GM13977 (cell line): ENCODE results near the gene GRIP2.

ENCODE experiments used
- DNase-seq: peaks from one replicate; pipeline ENCODE4 v3.0.0; 2012; ENCODE audit warnings: low spot score
- in situ Hi-C: fragments of 300-500 bp; cut with MboI; formaldehyde crosslinking; loops from one replicate; pipeline ENCODE4 v1.12.0; 2022; ENCODE audit warnings: low sequenced_read_pairs, low pct_unique_long_range_greater_than_20kb, mixed read lengths, inconsistent platforms; ENCODE audit not compliant: unreplicated experiment
- TF ChIP-seq, protein P1 (sequence below): IDR thresholded peaks from 2 replicates; pipeline ENCODE4 v1.5.1; 2012; ENCODE audit warnings: mild to moderate bottlenecking, control low read depth; ENCODE audit not compliant: insufficient read depth; ENCODE audit errors: extremely low read depth, missing control alignments

The GRIP2 gene

DNA sequence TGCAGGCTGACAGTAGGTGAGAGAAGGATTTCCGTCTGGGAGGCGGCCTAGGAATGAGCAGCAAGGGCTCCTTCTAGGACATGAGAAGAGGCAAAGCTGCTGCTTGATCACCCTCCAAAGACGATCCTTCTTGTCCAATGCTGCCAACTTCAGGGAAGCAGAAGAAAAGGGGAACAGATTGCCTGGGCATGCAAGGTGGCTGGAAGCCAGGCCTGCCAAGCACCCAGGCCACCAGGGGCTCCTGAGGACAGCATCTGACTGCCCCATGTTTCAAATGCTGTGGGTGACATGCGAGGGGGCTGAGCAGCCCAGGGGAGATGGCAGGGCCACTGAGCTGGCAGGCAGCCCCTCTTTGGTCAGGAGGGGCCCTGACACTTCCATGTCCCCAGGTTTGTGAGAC is 3.3 kb upstream of the GRIP2 start:
- TF ChIP-seq, protein P1, sequence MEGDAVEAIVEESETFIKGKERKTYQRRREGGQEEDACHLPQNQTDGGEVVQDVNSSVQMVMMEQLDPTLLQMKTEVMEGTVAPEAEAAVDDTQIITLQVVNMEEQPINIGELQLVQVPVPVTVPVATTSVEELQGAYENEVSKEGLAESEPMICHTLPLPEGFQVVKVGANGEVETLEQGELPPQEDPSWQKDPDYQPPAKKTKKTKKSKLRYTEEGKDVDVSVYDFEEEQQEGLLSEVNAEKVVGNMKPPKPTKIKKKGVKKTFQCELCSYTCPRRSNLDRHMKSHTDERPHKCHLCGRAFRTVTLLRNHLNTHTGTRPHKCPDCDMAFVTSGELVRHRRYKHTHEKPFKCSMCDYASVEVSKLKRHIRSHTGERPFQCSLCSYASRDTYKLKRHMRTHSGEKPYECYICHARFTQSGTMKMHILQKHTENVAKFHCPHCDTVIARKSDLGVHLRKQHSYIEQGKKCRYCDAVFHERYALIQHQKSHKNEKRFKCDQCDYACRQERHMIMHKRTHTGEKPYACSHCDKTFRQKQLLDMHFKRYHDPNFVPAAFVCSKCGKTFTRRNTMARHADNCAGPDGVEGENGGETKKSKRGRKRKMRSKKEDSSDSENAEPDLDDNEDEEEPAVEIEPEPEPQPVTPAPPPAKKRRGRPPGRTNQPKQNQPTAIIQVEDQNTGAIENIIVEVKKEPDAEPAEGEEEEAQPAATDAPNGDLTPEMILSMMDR, result no peak
- no peak for DNase-seq
- in situ Hi-C loops, result no loop called here

DNA sequence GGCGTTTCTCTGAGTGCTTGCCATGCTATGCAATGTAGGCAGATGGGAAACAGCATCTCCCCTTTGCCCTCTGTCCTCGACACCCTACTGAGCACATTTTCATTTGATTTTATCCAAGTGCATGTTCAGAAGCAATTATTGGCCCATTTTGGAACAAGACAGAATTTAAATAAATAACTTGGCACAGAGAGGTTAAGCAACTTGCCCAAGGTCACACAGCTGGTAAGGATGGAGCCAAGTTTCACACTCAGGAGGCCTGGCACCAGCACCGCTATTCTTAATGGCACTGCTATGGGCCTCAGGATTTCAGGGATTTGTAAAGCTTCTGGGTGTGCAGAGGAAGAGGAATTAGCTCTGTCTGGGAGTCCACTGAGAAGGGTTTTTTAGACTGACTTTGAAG is 2.5 kb upstream of the GRIP2 start:
- TF ChIP-seq, protein P1, result no peak
- in situ Hi-C loops, result no loop called here
- no peak for DNase-seq

DNA sequence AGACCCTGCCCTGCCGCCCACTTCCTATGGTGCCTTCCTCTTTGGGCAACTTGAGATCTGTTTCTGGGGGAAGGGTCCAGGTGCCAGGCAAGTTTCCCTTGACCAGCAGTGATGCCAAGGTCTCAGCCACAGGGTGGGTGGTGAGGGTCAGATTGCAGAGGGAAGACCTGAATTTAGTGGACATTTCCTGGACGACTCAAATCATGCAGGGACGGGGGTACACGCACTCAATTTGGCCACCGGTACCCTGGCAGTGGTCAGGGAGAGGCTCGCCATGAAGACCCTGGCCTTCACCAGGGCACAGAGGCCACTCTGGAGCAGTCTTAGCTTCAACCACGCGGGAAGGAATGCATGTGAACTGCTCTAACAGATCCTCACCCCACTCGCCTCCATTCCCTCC is 1.5 kb upstream of the GRIP2 start:
- no peak for DNase-seq
- in situ Hi-C loops, result no loop called here
- TF ChIP-seq, protein P1, result no peak

DNA sequence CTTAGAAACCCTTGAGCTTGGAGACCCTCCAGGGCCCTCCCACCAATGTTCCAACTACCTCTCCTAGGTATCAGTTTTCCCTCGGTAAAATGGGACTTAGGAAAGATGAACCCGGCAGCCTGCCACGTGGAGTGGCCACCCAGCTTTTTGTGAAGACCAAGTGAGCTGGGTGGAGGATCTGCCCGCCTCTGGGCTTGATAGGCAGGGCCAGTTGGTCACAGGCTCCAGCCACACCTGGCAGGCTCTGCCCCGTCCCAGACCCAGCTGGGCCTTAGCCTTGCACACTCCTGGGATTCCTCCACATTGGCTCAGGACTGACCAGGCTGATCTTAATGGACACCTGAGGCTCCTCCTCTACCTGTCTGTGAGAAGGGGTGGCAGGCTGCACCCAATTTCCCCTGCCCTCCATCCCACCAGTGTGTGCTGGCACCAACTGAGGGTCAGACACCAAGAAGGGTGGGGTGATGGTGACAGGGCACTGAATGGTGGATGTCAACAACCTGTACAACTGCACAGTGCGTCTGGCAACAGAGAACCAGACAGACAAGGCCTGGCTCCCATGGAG is 761 bp upstream of the GRIP2 start:
- in situ Hi-C loops, result no loop called here
- DNase-seq, result no peak
- TF ChIP-seq, protein P1, result no peak

DNA sequence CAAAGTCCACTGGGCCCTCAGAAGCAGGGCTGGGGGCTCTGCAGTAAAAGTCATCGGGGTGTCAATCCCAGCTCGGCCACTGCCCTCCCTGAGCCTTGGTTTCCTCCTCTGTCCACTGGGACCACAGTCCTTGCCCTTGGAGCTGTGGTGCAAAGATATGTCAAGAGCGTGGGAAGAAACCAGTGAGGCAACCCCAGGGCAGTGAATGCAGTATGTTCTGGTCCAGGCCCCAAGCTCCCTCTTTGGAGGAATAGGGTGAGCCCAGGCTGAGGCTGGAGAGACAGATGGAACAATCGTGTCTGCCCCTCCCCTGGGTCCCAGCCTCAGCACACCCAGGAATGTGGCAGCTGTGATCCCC is 779 bp downstream of the GRIP2 start:
- in situ Hi-C loops, result no loop called here
- no peak for DNase-seq
- TF ChIP-seq, protein P1, result no peak

DNA sequence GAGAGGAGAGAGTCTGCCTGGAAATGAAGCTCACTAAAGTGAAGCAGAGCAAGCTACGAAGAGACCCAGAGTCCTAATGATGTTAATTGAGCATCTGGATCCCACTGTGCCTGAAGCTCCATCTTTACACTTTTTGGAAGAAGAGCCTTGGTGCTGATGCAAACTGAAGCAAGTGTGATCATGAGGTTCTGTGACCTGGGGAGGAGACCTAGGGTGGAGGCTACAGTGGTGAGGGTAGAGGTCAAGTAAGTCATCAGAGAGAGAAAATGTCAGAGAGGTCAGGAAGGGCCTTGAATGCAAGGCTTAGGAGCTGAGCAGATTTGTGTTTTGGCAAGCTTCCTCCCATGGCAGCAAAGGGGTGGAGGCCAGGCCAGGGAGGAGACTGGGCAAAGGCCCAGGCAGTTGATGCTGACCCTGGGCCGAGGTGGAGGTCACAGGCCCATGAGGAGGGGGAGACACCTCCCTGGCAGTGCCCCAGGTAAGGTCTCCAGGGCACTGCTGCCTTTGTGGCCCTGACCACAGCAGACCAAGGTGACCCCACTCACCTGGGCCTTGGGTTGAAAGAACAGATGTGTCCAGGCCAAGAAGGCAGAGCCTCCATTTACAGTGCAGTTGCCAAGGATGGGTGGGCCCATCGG is 1.6 kb downstream of the GRIP2 start:
- TF ChIP-seq, protein P1, result no peak
- no peak for DNase-seq
- in situ Hi-C loops, result no loop called here
